IMR-90 (cell line): ENCODE data around the gene ANGPTL4.

ENCODE experiments used
- CTCF ChIP-seq: conservative IDR thresholded peaks from 2 replicates; pipeline ENCODE4 v1.5.1; 2012; ENCODE audit warnings: mild to moderate bottlenecking, low read depth, low read length, improper control_type of control experiment
- MAZ ChIP-seq: IDR thresholded peaks from 2 replicates; pipeline ENCODE4 v1.6.1; 2012; ENCODE audit warnings: low read depth, mild to moderate bottlenecking, low read length, improper control_type of control experiment, moderate library complexity, borderline replicate concordance
- MXI1 ChIP-seq: IDR thresholded peaks from 2 replicates; pipeline ENCODE4 v1.6.1; 2012; ENCODE audit warnings: low read depth, mild to moderate bottlenecking, low read length, moderate library complexity, borderline replicate concordance
- POLR2A ChIP-seq: IDR thresholded peaks from 2 replicates; pipeline ENCODE4 v1.6.1; 2012; ENCODE audit warnings: mild to moderate bottlenecking, low read depth, low read length
- RCOR1 ChIP-seq: IDR thresholded peaks from 2 replicates; pipeline ENCODE4 v1.6.1; 2012; ENCODE audit warnings: mild to moderate bottlenecking, low read length, improper control_type of control experiment; ENCODE audit not compliant: insufficient replicate concordance
- SMC3 ChIP-seq: fragments of 150-350 bp; IDR thresholded peaks from 2 replicates; pipeline ENCODE4 v1.6.1; 2016; ENCODE audit warnings: low read depth, mild to moderate bottlenecking, antibody characterized with exemption, low read length, moderate library complexity

GRCh38 chr19:8413629-8413995, 49.7 kb downstream of the ANGPTL4 start:
- TF ChIP-seq CTCF (no peak), SMC3 (no peak), POLR2A (no peak), RCOR1 (no peak), MAZ (no peak), MXI1 (no peak)
